ENCODE measurements around the gene BGN.

The BGN gene
- total RNA-seq = 0 to 0.08 (median 0) reads per million in 18 experiments

GRCh38 chrX:153494541-153495361, at the start of gene BGN:
TSS of gene BGN (plus strand) at chrX:153494980. CDS start at chrX:153504632, 9,652 bp downstream.
- DNase-seq = no peak

- no peak for DNase-seq
These were observed 49.5 kb upstream of the BGN start for GRCh38 chrX:153445106-153445855.

GRCh38 chrX:153445856-153446635, 48.7 kb upstream of the BGN start, which contains the start of gene TREX2:
TSS of gene TREX2 (minus strand) at chrX:153446056. CDS start at chrX:153445430, 626 bp downstream.
- DNase-seq = no peak

- DNase-seq = no peak
These were observed 48.2 kb upstream of the BGN start for GRCh38 chrX:153446636-153446936.

- no peak for DNase-seq
These were observed 47.7 kb upstream of the BGN start for GRCh38 chrX:153446950-153447580.

GRCh38 chrX:153447581-153447960, 47.2 kb upstream of the BGN start:
- no peak for DNase-seq

GRCh38 chrX:153448556-153449367, 46.0 kb upstream of the BGN start:
- no peak for DNase-seq

- no peak for DNase-seq
These were observed 45.2 kb upstream of the BGN start for GRCh38 chrX:153449368-153450113.

- no peak for DNase-seq
These were observed 44.4 kb upstream of the BGN start for GRCh38 chrX:153450114-153450948.

GRCh38 chrX:153450949-153451277, 43.9 kb upstream of the BGN start:
- no peak for DNase-seq

- no peak for DNase-seq
These were observed 39.8 kb upstream of the BGN start for GRCh38 chrX:153454901-153455550.

GRCh38 chrX:153455571-153455970, 39.2 kb upstream of the BGN start:
- DNase-seq = no peak

GRCh38 chrX:153456161-153456560, 38.6 kb upstream of the BGN start:
- no peak for DNase-seq

- DNase-seq = no peak
These were observed 38.1 kb upstream of the BGN start for GRCh38 chrX:153456704-153457103.

- no peak for DNase-seq
These were observed 37.5 kb upstream of the BGN start for GRCh38 chrX:153457136-153457825.

GRCh38 chrX:153457827-153458466, 36.8 kb upstream of the BGN start:
- no peak for DNase-seq

GRCh38 chrX:153458476-153458875, 36.3 kb upstream of the BGN start:
- no peak for DNase-seq

GRCh38 chrX:153459986-153460385, 34.8 kb upstream of the BGN start:
- no peak for DNase-seq

GRCh38 chrX:153460826-153461225, 34.0 kb upstream of the BGN start:
- peak; percentile 4 to 37 for DNase-seq

Measured in inflammatory macrophage (primary cell).